ENCODE measurements around the gene TRAF7. TPM values are rescaled to one million over a fixed set of nuclear protein-coding genes. Genes with fewer than 3 reads are reported as not detected.

Gene TRAF7
- total and polyA plus RNA-seq, 7 donors: 15.6 to 47.5 (median 38.6) TPM

- intact Hi-C loops (cut with DNase I): loop anchor here in 1 of 2 donors (5.0 kb wide), 1 partner anchor 311 kb away; no protein-coding TSS in a partner anchor
- DNase-seq (no peak), ATAC-seq (no peak)
- Histone ChIP-seq H3K4me3 (no peak overlapping the region), H3K4me1 (peaks cover 8% of the 10 kb centered on the region), H3K27me3 (ENCODE audit: insufficient read depth in 3 of 3, low read length in 2 of 3) (peaks cover 0 to 25% (median 7%) of the 10 kb centered on the region in 3 donors), H3K27ac (no peak overlapping the region), H3K9me3 (no peaks in the 10 kb centered on the region), H3K36me3 (ENCODE audit: insufficient read depth in 1 of 2, low read depth in 1 of 2) (no peaks in the 10 kb centered on the region)
- WGBS, 3 donors: 79 to 84% (median 81%) methylated on average over 11 of the region's 11 CpGs
- no peak for TF ChIP-seq CTCF (IDR thresholded peaks at IDR 0.05)
Measured at GRCh38 chr16:2191446-2191706, 35.8 kb downstream of the TRAF7 start.

- Histone ChIP-seq H3K36me3 (ENCODE audit: insufficient read depth in 1 of 2, low read depth in 1 of 2) (no peaks in the 10 kb centered on the region), H3K9me3 (no peaks in the 10 kb centered on the region), H3K27me3 (ENCODE audit: insufficient read depth in 3 of 3, low read length in 2 of 3) (peaks cover 0 to 42% (median 17%) of the 10 kb centered on the region in 3 donors), H3K4me1 (peaks cover 8% of the 10 kb centered on the region), H3K27ac (no peak overlapping the region), H3K4me3 (no peak overlapping the region)
- WGBS, 3 donors: 57 to 58% (median 58%) methylated on average over 15 to 16 of the region's 16 CpGs
- DNase-seq (no peak), ATAC-seq (no peak)
- intact Hi-C loops (cut with DNase I): loop anchor here in 1 of 2 donors (5.0 kb wide), 1 partner anchor 308 kb away; no protein-coding TSS in a partner anchor
- TF ChIP-seq CTCF (IDR thresholded peaks at IDR 0.05): no peak
Measured at GRCh38 chr16:2194166-2194834, 38.7 kb downstream of the TRAF7 start.

- Histone ChIP-seq H3K4me3 (peak overlapping the region; percentile 55), H3K4me1 (peaks cover 8% of the 10 kb centered on the region), H3K27me3 (ENCODE audit: insufficient read depth in 3 of 3, low read length in 2 of 3) (peaks cover 0 to 42% (median 20%) of the 10 kb centered on the region in 3 donors), H3K36me3 (ENCODE audit: insufficient read depth in 1 of 2, low read depth in 1 of 2) (no peaks in the 10 kb centered on the region), H3K27ac (no peak overlapping the region), H3K9me3 (no peaks in the 10 kb centered on the region)
- TF ChIP-seq CTCF (IDR thresholded peaks at IDR 0.05): peak; percentile 55
- ATAC-seq: peak; percentile 64 to 91 (median 86)
- WGBS, 3 donors: 22 to 29% (median 26%) methylated on average over 9 to 10 of the region's 10 CpGs
- no peak for DNase-seq
- intact Hi-C loops (cut with DNase I): loop anchor here in 1 of 2 donors (1.0 to 5.0 kb wide), 2 partner anchors 56 to 307 kb away; partner anchors contain the start of gene ECI1
Measured at GRCh38 chr16:2194852-2195321, 39.3 kb downstream of the TRAF7 start.

GRCh38 chr16:2195322-2196161 is 40.0 kb downstream of the TRAF7 start:
- peaks cover 8% of the 10 kb centered on the region for H3K4me1 ChIP-seq
- ATAC-seq (peak in 3 of 4 donors; percentile 14 to 28 (median 14)), DNase-seq (no peak)
- peak overlapping the region; percentile 55 for H3K4me3 ChIP-seq
- intact Hi-C loops (cut with DNase I): loop anchor here in 1 of 2 donors (1.0 kb wide), 1 partner anchor 56 kb away; the partner anchor contains the start of gene ECI1
- no peaks in the 10 kb centered on the region for H3K36me3 ChIP-seq (ENCODE audit: insufficient read depth in 1 of 2, low read depth in 1 of 2)
- WGBS, 3 donors: 7 to 8% (median 8%) methylated on average over 43 to 49 of the region's 49 CpGs
- no peak for TF ChIP-seq CTCF (IDR thresholded peaks at IDR 0.05)
- H3K9me3 ChIP-seq: no peaks in the 10 kb centered on the region
- H3K27me3 ChIP-seq (ENCODE audit: insufficient read depth in 3 of 3, low read length in 2 of 3): peaks cover 0 to 42% (median 20%) of the 10 kb centered on the region in 3 donors
- no peak overlapping the region for H3K27ac ChIP-seq
